ENCODE data around the gene ANKRD52.

- TF ChIP-seq POLR2AphosphoS5 (IDR thresholded peaks at IDR 0.05; ENCODE audit: low read depth, low read length) (no peak), POLR2A (IDR thresholded peaks at IDR 0.05; ENCODE audit: low read depth, low read length) (no peak), SPI1 (IDR thresholded peaks at IDR 0.05; ENCODE audit: low read depth, low read length) (no peak), TAF1 (IDR thresholded peaks at IDR 0.05; ENCODE audit: low read depth, low read length) (no peak)
These were observed 28.1 kb upstream of the ANKRD52 start for GRCh38 chr12:56286044-56286830.
